Hematopoietic multipotent progenitor cell treated with erythropoietin and hydrocortisone succinate and interleukin-3 and kit ligand, for 8 days (in vitro differentiated cells): ENCODE measurements around the gene HMGXB3.

ENCODE experiments used
- DNase-seq: peaks from one replicate; pipeline ENCODE4 v3.0.0-alpha.2; 2015

The HMGXB3 gene

DNA sequence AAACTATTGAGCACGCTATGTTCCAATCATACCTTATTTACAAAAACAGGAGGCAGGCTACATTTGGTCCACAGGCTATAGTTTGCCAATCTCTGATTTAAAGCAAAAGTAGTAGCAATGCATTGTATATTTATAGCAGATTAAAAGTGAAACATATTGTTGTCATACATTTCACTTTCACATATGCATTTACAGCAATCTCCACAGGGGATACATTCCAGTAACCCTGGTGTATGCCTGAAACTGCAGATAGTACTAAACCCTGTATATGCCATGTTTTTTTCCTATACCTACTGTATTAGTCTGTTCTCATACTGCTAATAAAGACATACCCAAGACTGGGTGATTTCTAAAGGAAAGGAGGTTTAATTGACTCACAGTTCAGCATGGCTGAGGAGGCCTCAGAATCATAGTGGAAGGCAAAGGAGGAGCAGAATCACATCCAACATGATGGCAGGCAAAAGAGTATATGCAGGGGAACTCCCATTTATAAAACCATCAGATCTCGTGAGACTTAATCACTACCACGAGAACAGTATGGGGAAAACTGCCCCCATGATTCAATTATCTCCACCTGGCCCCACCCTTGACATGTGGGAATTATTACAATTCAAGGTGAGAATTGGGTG lies 91.7 kb downstream of the HMGXB3 start:
- DNase-seq: no peak

DNA sequence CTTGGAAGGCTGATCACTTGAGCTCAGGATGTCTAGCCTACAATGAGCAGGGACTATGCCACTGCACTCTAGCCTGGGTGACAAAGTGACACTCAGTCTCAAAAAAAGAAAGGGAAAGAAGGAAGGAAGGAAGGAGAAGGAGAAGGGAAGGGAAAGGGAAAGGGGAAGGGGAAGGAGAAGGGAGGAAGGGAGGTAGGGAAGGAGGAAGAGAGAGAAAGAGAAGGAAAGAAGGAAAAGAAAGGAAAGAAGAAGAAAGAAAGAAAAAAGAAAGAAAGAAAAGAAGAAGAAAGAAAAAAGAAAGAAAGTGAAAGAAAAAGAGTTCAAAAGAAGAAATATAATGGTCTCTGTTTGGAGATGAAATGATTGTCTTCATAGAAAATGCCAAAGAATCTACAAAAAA lies 96.6 kb downstream of the HMGXB3 start:
- no peak for DNase-seq

DNA sequence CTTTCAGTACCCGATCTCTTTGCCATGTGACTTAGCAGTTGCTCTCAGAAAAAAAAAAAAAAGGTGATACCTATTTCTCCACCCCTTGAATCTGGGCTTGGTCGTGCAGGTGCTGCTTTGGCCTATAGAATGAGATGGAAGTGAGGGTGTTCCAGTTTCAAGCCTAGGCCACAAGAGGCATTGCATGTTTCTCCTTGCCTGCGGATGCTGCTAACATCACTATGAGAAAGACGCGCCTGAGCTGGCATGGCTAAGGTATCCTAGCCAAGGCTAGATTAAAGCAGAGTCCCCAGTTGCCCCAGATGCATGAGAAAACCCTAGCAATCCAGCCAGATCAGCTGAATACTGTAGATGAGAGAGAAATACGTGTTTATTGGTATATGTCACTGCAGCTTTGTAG lies 100.5 kb downstream of the HMGXB3 start:
- DNase-seq: no peak
